NCI-H2029 treated with DMSO at 0.1 percent for 48 hours (cell line): ENCODE data around the gene MYO15B.

Experiments
- DNase-seq: peaks from one replicate; lab custom pipeline; 2025; lab: John Stamatoyannopoulos, UW

Gene MYO15B

GRCh38 chr17:75666959-75667790, 79.6 kb downstream of the MYO15B start, which contains the start of the genes RECQL5 and SAP30BP:
Gene RECQL5, minus strand, starts transcription at chr17:75667154. Its CDS starts 597 bp downstream, at chr17:75666557.
Gene SAP30BP, plus strand, starts transcription at chr17:75667338. Its CDS starts 35 bp downstream, at chr17:75667373.
- peak; percentile 82 for DNase-seq

- DNase-seq: no peak
Observed at GRCh38 chr17:75667825-75668224, 80.2 kb downstream of the MYO15B start.

- DNase-seq: no peak
Observed at GRCh38 chr17:75668489-75668888, 80.9 kb downstream of the MYO15B start.

GRCh38 chr17:75670868-75671267, 83.3 kb downstream of the MYO15B start:
- DNase-seq: no peak

GRCh38 chr17:75672011-75672410, 84.4 kb downstream of the MYO15B start:
- DNase-seq: no peak

GRCh38 chr17:75673487-75673886, 85.9 kb downstream of the MYO15B start:
- no peak for DNase-seq
